WI38 (cell line): ENCODE results near the gene P2RY6.

Experiments used
- H3K4me3 ChIP-seq: 2 replicates; pipeline ENCODE4 v1.5.1; 2011; ENCODE audit warnings: low read depth, mild to moderate bottlenecking, control low read depth, low read length
- TF ChIP-seq, protein P1 (sequence below): IDR thresholded peaks from 2 replicates; pipeline ENCODE4 v1.5.1; 2012; ENCODE audit warnings: low read depth, mild to moderate bottlenecking, control low read depth, low read length

The P2RY6 gene

DNA sequence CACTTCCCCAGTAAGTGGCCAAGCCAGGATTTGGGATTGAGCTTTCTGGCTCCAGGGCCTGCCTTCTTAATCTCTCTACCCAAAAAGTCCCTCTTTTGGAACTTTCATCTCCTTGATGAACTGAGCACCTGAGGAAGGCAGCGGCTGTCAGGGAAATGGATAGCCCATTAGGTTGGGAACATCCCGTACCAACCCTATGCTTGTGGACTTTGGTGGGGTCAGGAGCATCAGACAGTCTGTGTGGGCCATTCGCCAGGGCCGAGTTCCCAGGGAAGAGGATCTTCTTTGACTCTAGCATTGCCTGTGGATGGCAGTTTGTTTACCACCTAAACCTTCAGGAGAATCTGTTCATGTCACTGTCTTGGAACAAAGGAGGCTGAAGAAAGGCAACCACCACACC is 66.1 kb downstream of the P2RY6 start:
- H3K4me3 ChIP-seq, result no peak overlapping the region
- TF ChIP-seq, protein P1, sequence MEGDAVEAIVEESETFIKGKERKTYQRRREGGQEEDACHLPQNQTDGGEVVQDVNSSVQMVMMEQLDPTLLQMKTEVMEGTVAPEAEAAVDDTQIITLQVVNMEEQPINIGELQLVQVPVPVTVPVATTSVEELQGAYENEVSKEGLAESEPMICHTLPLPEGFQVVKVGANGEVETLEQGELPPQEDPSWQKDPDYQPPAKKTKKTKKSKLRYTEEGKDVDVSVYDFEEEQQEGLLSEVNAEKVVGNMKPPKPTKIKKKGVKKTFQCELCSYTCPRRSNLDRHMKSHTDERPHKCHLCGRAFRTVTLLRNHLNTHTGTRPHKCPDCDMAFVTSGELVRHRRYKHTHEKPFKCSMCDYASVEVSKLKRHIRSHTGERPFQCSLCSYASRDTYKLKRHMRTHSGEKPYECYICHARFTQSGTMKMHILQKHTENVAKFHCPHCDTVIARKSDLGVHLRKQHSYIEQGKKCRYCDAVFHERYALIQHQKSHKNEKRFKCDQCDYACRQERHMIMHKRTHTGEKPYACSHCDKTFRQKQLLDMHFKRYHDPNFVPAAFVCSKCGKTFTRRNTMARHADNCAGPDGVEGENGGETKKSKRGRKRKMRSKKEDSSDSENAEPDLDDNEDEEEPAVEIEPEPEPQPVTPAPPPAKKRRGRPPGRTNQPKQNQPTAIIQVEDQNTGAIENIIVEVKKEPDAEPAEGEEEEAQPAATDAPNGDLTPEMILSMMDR, result no peak

- no peak overlapping the region for H3K4me3 ChIP-seq
- TF ChIP-seq, protein P1, result no peak
Observed at GRCh38 chr11:73340164-73340563, 68.0 kb downstream of the P2RY6 start.

- TF ChIP-seq, protein P1, result no peak
- H3K4me3 ChIP-seq, result no peak overlapping the region
Observed at GRCh38 chr11:73342633-73343032, 70.5 kb downstream of the P2RY6 start.

- no peak overlapping the region for H3K4me3 ChIP-seq
- TF ChIP-seq, protein P1, result no peak
Observed at GRCh38 chr11:73343076-73343873, 71.1 kb downstream of the P2RY6 start.

- TF ChIP-seq, protein P1, result no peak
- no peak overlapping the region for H3K4me3 ChIP-seq
Observed at GRCh38 chr11:73344191-73344607, 72.1 kb downstream of the P2RY6 start.

DNA sequence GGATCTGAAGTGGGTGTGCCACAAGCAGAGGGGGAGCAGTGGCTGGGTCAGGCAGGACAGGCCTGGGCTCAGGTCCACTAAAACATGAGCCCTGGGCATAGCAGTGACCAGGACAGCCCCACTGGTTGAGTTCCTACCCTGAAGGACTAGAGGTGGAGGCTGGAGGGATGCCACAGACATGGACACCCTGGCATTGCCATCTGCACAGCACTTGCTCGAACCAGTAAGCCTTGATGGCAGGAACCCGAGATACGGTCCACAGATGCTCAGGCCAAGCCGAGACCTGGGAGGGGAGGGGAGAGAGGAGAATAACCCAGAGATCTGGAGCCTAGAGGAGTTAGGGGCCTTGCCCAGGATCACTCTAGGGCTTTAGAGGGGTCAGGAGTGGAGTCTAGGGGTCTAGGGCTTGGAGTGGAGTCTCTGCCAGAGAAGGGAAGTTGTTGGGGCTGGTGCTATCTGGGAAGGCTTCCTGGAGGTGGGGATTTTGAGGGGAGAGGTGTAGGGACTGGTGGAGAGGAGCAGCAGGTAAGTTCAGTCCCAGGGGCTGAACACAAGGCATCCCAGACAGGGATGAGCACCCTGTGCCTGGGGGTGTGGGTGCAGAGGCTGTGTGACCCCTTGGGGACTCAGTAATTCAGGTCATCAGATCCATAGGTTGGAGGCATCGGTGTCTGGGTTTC is 73.5 kb downstream of the P2RY6 start:
- no peak overlapping the region for H3K4me3 ChIP-seq
- TF ChIP-seq, protein P1, result no peak

DNA sequence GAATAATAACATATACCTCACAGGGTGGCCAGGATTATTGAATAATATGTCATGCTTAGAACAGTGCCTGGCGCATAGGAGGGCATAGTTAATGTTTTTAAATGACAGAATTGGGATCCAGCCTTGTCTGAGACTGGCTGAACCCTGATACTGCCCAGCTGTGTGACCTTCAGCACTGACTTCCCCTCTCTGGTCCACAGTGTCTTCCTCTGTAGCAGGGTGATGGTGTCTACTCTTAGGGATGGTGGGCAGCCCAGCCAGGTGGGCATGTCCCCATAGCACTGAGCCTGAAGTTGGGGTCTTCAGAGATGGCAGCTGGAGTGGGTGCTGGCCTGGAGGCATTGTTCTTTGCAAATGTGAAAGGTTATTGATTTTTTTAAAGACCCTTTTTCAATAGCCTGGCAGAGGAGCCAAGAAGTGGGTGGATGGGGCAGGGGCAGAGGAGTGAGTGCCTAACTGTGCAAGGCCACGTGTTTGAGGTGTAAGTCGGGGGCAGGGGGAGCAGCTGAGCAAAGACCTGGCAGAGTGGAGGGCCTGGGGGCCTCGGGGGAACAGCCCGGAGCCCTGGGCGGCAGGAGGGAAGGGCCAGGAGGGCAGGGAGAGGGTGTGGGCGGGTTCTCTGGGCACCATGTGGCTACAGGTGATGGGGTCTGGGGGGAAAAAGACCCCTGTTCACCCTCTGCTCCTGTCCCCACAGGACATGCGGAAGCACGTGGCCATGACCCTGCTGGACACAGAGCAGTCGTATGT is 74.2 kb downstream of the P2RY6 start:
- TF ChIP-seq, protein P1, result no peak

More for the DNA sequence above, 74.2 kb downstream of the P2RY6 start:
- H3K4me3 ChIP-seq, result no peak overlapping the region
